Urothelium cell line (cell line): ENCODE measurements around the gene SH3BP1.

ENCODE experiments used
- DNase-seq: peaks from one replicate; pipeline ENCODE4 v3.0.0; 2011; ENCODE audit warnings: low spot score, mixed read lengths
- FAIRE-seq: peaks from 2 replicates; lab custom pipeline; 2011; peaks lifted over from hg19 to GRCh38; lab: Jason Lieb, UNC

SH3BP1 gene

GRCh38 chr22:37611207-37611606, 28.3 kb upstream of the SH3BP1 start:
- FAIRE-seq = no peak

GRCh38 chr22:37616201-37617083, 23.0 kb upstream of the SH3BP1 start:
- DNase-seq (no peak), FAIRE-seq (no peak)

More at GRCh38 chr22:37611207-37611606, 28.3 kb upstream of the SH3BP1 start:
- no peak for DNase-seq

- FAIRE-seq (no peak), DNase-seq (no peak)
These were observed 22.0 kb upstream of the SH3BP1 start for GRCh38 chr22:37617431-37617830.

- FAIRE-seq = no peak
These were observed 21.3 kb upstream of the SH3BP1 start for GRCh38 chr22:37618072-37618656.

GRCh38 chr22:37618674-37619073, 20.8 kb upstream of the SH3BP1 start:
- no peak for FAIRE-seq
- no peak for DNase-seq

More at GRCh38 chr22:37618072-37618656, 21.3 kb upstream of the SH3BP1 start:
- DNase-seq = no peak

- DNase-seq (no peak), FAIRE-seq (no peak)
These were observed 19.5 kb upstream of the SH3BP1 start for GRCh38 chr22:37619991-37620390.

- no peak for FAIRE-seq
- no peak for DNase-seq
These were observed 18.1 kb upstream of the SH3BP1 start for GRCh38 chr22:37621352-37621860.

GRCh38 chr22:37623075-37624016, 16.1 kb upstream of the SH3BP1 start:
- DNase-seq = peak; percentile 83

GRCh38 chr22:37624017-37624365, 15.5 kb upstream of the SH3BP1 start:
- FAIRE-seq (no peak), DNase-seq (no peak)

More at GRCh38 chr22:37623075-37624016, 16.1 kb upstream of the SH3BP1 start:
- FAIRE-seq = peak; percentile 23

- FAIRE-seq (no peak), DNase-seq (no peak)
These were observed 14.6 kb upstream of the SH3BP1 start for GRCh38 chr22:37624876-37625275.

- DNase-seq (no peak), FAIRE-seq (peak; percentile 23)
These were observed 13.7 kb upstream of the SH3BP1 start for GRCh38 chr22:37625737-37626136.

- FAIRE-seq (no peak), DNase-seq (no peak)
These were observed 13.3 kb upstream of the SH3BP1 start for GRCh38 chr22:37626144-37626543.

- FAIRE-seq (no peak), DNase-seq (no peak)
These were observed 12.9 kb upstream of the SH3BP1 start for GRCh38 chr22:37626556-37627075.

- DNase-seq = no peak
- FAIRE-seq = no peak
These were observed 12.3 kb upstream of the SH3BP1 start for GRCh38 chr22:37627121-37627520.

- FAIRE-seq = no peak
- DNase-seq = no peak
These were observed 11.9 kb upstream of the SH3BP1 start for GRCh38 chr22:37627545-37627944.

- no peak for FAIRE-seq
- DNase-seq = no peak
These were observed 10.6 kb upstream of the SH3BP1 start for GRCh38 chr22:37628830-37629229.

GRCh38 chr22:37629928-37630327, 9.5 kb upstream of the SH3BP1 start:
- FAIRE-seq (no peak), DNase-seq (no peak)

GRCh38 chr22:37630839-37631435, 8.5 kb upstream of the SH3BP1 start:
- DNase-seq = no peak
- FAIRE-seq = no peak

GRCh38 chr22:37631448-37632173, 7.9 kb upstream of the SH3BP1 start:
- DNase-seq (no peak), FAIRE-seq (no peak)
